ENCODE data around the gene RYR2. TPM values are rescaled to one million over a fixed set of nuclear protein-coding genes. Genes with fewer than 3 reads are reported as not detected.

RYR2 gene
- total RNA-seq, 2 experiments from 2014 or later: not detected

- ChIA-PET CTCF (ENCODE audit: unreplicated experiment) (no interaction called here), POLR2A (interaction anchor here (1.0 kb wide), 1 partner anchor 11 kb away, joined by 3 read pairs; no protein-coding TSS in a partner anchor)
- no peaks in the 10 kb centered on the region for H3K36me3 ChIP-seq (ENCODE audit: insufficient read depth, low read length)
- no peaks in the 10 kb centered on the region for H3K79me2 ChIP-seq (ENCODE audit: insufficient read depth, low read depth, low read length)
- TF ChIP-seq, protein P1, sequence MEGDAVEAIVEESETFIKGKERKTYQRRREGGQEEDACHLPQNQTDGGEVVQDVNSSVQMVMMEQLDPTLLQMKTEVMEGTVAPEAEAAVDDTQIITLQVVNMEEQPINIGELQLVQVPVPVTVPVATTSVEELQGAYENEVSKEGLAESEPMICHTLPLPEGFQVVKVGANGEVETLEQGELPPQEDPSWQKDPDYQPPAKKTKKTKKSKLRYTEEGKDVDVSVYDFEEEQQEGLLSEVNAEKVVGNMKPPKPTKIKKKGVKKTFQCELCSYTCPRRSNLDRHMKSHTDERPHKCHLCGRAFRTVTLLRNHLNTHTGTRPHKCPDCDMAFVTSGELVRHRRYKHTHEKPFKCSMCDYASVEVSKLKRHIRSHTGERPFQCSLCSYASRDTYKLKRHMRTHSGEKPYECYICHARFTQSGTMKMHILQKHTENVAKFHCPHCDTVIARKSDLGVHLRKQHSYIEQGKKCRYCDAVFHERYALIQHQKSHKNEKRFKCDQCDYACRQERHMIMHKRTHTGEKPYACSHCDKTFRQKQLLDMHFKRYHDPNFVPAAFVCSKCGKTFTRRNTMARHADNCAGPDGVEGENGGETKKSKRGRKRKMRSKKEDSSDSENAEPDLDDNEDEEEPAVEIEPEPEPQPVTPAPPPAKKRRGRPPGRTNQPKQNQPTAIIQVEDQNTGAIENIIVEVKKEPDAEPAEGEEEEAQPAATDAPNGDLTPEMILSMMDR (conservative IDR thresholded peaks at IDR 0.05; ENCODE audit: low read length): no peak
- TF ChIP-seq EZH2phosphoT487 (IDR thresholded peaks at IDR 0.05; ENCODE audit: borderline replicate concordance, low read depth, low read length): no peak
- no peaks in the 10 kb centered on the region for H3K9me2 ChIP-seq (ENCODE audit: insufficient read depth, low read length)
- H3K27ac ChIP-seq (ENCODE audit: low read depth, low read length, poor library complexity, severe bottlenecking): no peak overlapping the region
- no peaks in the 10 kb centered on the region for H3K9me3 ChIP-seq (ENCODE audit: low read length)
- BruUV-seq (replicated peaks): no TSS peak
- no peaks in the 10 kb centered on the region for H3K4me1 ChIP-seq (ENCODE audit: insufficient read depth, low read length, poor library complexity, severe bottlenecking)
- no peaks in the 10 kb centered on the region for H4K20me1 ChIP-seq (ENCODE audit: insufficient read depth, low read length)
- H2AFZ ChIP-seq (ENCODE audit: low read length): no peak overlapping the region
- no peak overlapping the region for H3K4me2 ChIP-seq (ENCODE audit: low read length)
- no peak for DNase-seq (ENCODE audit: low spot score)
- no peak overlapping the region for H3K4me3 ChIP-seq (ENCODE audit: low read depth, low read length, poor library complexity, severe bottlenecking)
- intact Hi-C loops (cut with micrococcal nuclease; ENCODE audit: unreplicated experiment): no loop called here
Measured at GRCh38 chr1:237852342-237852741, 810.4 kb downstream of the RYR2 start.

- H3K9me2 ChIP-seq (ENCODE audit: insufficient read depth, low read length): no peaks in the 10 kb centered on the region
- no peaks in the 10 kb centered on the region for H3K79me2 ChIP-seq (ENCODE audit: insufficient read depth, low read depth, low read length)
- ChIA-PET CTCF (ENCODE audit: unreplicated experiment) (no interaction called here), POLR2A (no interaction called here)
- H3K36me3 ChIP-seq (ENCODE audit: insufficient read depth, low read length): no peaks in the 10 kb centered on the region
- intact Hi-C loops (cut with micrococcal nuclease; ENCODE audit: unreplicated experiment): no loop called here
- H4K20me1 ChIP-seq (ENCODE audit: insufficient read depth, low read length): no peaks in the 10 kb centered on the region
- H2AFZ ChIP-seq (ENCODE audit: low read length): no peak overlapping the region
- H3K4me3 ChIP-seq (ENCODE audit: low read depth, low read length, poor library complexity, severe bottlenecking): no peak overlapping the region
- no peak overlapping the region for H3K27ac ChIP-seq (ENCODE audit: low read depth, low read length, poor library complexity, severe bottlenecking)
- no peaks in the 10 kb centered on the region for H3K9me3 ChIP-seq (ENCODE audit: low read length)
- DNase-seq (ENCODE audit: low spot score): no peak
- no TSS peak for BruUV-seq (replicated peaks)
- H3K4me1 ChIP-seq (ENCODE audit: insufficient read depth, low read length, poor library complexity, severe bottlenecking): no peaks in the 10 kb centered on the region
- TF ChIP-seq EZH2phosphoT487 (IDR thresholded peaks at IDR 0.05; ENCODE audit: borderline replicate concordance, low read depth, low read length): no peak
- TF ChIP-seq, protein P1 (conservative IDR thresholded peaks at IDR 0.05; ENCODE audit: low read length): no peak
- H3K4me2 ChIP-seq (ENCODE audit: low read length): no peak overlapping the region
Measured at GRCh38 chr1:237857455-237857854, 815.5 kb downstream of the RYR2 start.

DNA sequence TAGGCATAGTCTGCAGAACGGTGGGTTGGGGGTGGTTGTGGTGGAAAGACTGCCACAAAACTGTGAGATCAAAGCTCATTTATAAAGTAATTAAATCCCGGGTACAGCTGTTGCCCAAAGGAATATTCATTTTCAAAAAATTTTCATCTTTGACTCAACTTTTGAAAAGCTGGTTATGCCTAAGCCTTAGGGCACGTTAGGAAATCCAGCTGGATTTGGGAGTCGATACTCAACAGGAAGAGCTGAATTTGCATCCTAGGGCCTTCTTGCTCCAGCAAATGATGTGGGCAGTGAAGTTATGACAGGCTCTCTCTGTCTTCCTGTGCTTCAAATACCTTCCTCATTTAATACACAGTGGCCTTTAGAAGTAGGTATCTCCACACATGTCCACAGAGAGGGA, 817.0 kb downstream of the RYR2 start:
- no peak overlapping the region for H3K4me2 ChIP-seq (ENCODE audit: low read length)
- ChIA-PET POLR2A (interaction anchor here (1.6 kb wide), 1 partner anchor 15 kb away, joined by 4 read pairs; no protein-coding TSS in a partner anchor), CTCF (ENCODE audit: unreplicated experiment) (interaction anchor here (1.0 kb wide), 1 partner anchor 51 kb away, joined by 3 read pairs; no protein-coding TSS in a partner anchor)
- DNase-seq (ENCODE audit: low spot score): no peak
- no peak overlapping the region for H3K27ac ChIP-seq (ENCODE audit: low read depth, low read length, poor library complexity, severe bottlenecking)
- H3K36me3 ChIP-seq (ENCODE audit: insufficient read depth, low read length): no peaks in the 10 kb centered on the region
- H2AFZ ChIP-seq (ENCODE audit: low read length): no peak overlapping the region
- no peak for TF ChIP-seq EZH2phosphoT487 (IDR thresholded peaks at IDR 0.05; ENCODE audit: borderline replicate concordance, low read depth, low read length)
- TF ChIP-seq, protein P1 (conservative IDR thresholded peaks at IDR 0.05; ENCODE audit: low read length): no peak
- no peak overlapping the region for H3K4me3 ChIP-seq (ENCODE audit: low read depth, low read length, poor library complexity, severe bottlenecking)
- no peaks in the 10 kb centered on the region for H4K20me1 ChIP-seq (ENCODE audit: insufficient read depth, low read length)
- H3K9me3 ChIP-seq (ENCODE audit: low read length): no peaks in the 10 kb centered on the region
- intact Hi-C loops (cut with micrococcal nuclease; ENCODE audit: unreplicated experiment): no loop called here
- H3K4me1 ChIP-seq (ENCODE audit: insufficient read depth, low read length, poor library complexity, severe bottlenecking): no peaks in the 10 kb centered on the region
- no peaks in the 10 kb centered on the region for H3K79me2 ChIP-seq (ENCODE audit: insufficient read depth, low read depth, low read length)
- no TSS peak for BruUV-seq (replicated peaks)
- no peaks in the 10 kb centered on the region for H3K9me2 ChIP-seq (ENCODE audit: insufficient read depth, low read length)
